Measurements from ENCODE around the gene NR4A3.

DNA sequence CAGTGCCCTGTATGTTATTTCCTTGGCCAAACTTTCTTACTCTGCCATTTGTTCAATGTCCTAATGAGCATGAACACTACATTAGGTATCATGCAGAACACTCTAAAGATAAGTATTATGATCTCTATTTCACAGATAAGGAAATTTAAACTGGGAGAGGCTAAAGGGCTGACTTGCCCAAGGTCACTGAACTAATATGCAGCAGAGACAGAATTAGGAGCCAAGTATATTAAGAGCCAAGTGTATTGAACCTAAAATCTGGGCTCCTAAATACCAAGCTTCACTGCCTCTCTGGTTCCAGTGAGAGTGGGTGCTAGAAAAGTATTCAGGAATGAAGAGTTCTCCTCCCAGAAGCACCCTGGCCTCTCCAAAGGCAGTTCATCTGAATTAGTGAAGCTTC is 13.5 kb downstream of the NR4A3 start:
- TF ChIP-seq, protein P1, sequence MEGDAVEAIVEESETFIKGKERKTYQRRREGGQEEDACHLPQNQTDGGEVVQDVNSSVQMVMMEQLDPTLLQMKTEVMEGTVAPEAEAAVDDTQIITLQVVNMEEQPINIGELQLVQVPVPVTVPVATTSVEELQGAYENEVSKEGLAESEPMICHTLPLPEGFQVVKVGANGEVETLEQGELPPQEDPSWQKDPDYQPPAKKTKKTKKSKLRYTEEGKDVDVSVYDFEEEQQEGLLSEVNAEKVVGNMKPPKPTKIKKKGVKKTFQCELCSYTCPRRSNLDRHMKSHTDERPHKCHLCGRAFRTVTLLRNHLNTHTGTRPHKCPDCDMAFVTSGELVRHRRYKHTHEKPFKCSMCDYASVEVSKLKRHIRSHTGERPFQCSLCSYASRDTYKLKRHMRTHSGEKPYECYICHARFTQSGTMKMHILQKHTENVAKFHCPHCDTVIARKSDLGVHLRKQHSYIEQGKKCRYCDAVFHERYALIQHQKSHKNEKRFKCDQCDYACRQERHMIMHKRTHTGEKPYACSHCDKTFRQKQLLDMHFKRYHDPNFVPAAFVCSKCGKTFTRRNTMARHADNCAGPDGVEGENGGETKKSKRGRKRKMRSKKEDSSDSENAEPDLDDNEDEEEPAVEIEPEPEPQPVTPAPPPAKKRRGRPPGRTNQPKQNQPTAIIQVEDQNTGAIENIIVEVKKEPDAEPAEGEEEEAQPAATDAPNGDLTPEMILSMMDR (IDR thresholded peaks at IDR 0.05 in 8 of 11, conservative IDR thresholded peaks at IDR 0.05 in 3 of 11): no peak
- TF ChIP-seq POLR2AphosphoS5 (IDR thresholded peaks at IDR 0.05): no peak
- no peak for TF ChIP-seq POLR2A (IDR thresholded peaks at IDR 0.05)
